Caco-2 (cell line): Measurements from ENCODE around the gene HOXA7. TPM values are rescaled to one million over a fixed set of nuclear protein-coding genes. Genes with fewer than 3 reads are reported as not detected.
A peak's percentile ranks its signal among the peaks of the same experiment; 100 is the strongest.

ENCODE experiments used
- BruUV-seq: library from RNA; stranded (reverse); fragments of 400-500 nt; replicated peaks from 2 replicates; lab custom pipeline; 2021; lab: Mats Ljungman, UMichigan
- CTCF ChIA-PET: fragments of 300-600 bp; sonication (Branson Sonifier 250); formaldehyde crosslinking; loops from one replicate; lab custom pipeline; 2022; ENCODE audit warnings: antibody characterized with exemption; lab: Charles Lee
- POLR2A ChIA-PET: fragments of 300-600 bp; sonication (Branson Sonifier 250); formaldehyde crosslinking; loops from one replicate; lab custom pipeline; 2022; ENCODE audit warnings: antibody characterized with exemption; lab: Charles Lee
- DNase-seq, 2 experiments: peaks; one replicate each; pipeline versions ENCODE4 v3.0.0 to v3.0.0-alpha.2; 2020 to 2022
- H3K27me3 ChIP-seq: replicated peaks from 2 replicates; pipeline ENCODE4 v1.6.0; 2011; ENCODE audit warnings: low read length; ENCODE audit not compliant: control insufficient read depth, insufficient read depth
- H3K36me3 ChIP-seq: 2 replicates; pipeline ENCODE4 v1.5.1; 2011; ENCODE audit warnings: low read length; ENCODE audit not compliant: control insufficient read depth, insufficient read depth
- H3K4me1 ChIP-seq: fragments of 250-450 bp; sonication (Bioruptor Pico); 2 replicates; pipeline ENCODE4 v1.5.1; 2020; ENCODE audit warnings: mild to moderate bottlenecking
- H3K4me3 ChIP-seq: 2 replicates; pipeline ENCODE4 v1.5.1; 2011; ENCODE audit warnings: low read depth, mild to moderate bottlenecking, control low read depth, low read length
- H3K9me3 ChIP-seq: fragments of 250-450 bp; sonication (Bioruptor Pico); 2 replicates; pipeline ENCODE4 v1.5.1; 2020; ENCODE audit warnings: mild to moderate bottlenecking, moderate library complexity
- H3K27ac Mint-ChIP-seq: one replicate; pipeline ENCODE4 v1.8.0; 2022; ENCODE audit warnings: mixed read lengths; ENCODE audit not compliant: unreplicated experiment
- H3K27me3 Mint-ChIP-seq: one replicate; pipeline ENCODE4 v1.8.0; 2022; ENCODE audit warnings: mixed read lengths; ENCODE audit not compliant: insufficient read depth, unreplicated experiment
- H3K36me3 Mint-ChIP-seq: one replicate; pipeline ENCODE4 v1.8.0; 2022; ENCODE audit warnings: mild to moderate bottlenecking, mixed read lengths; ENCODE audit not compliant: insufficient read depth, unreplicated experiment
- H3K4me1 Mint-ChIP-seq: one replicate; pipeline ENCODE4 v1.8.0; 2022; ENCODE audit warnings: low read depth, mixed read lengths; ENCODE audit not compliant: unreplicated experiment
- H3K4me3 Mint-ChIP-seq: one replicate; pipeline ENCODE4 v1.8.0; 2022; ENCODE audit warnings: mild to moderate bottlenecking, moderate library complexity, mixed read lengths; ENCODE audit not compliant: unreplicated experiment
- H3K9me3 Mint-ChIP-seq: one replicate; pipeline ENCODE4 v1.8.0; 2022; ENCODE audit warnings: mixed read lengths; ENCODE audit not compliant: unreplicated experiment
- intact Hi-C: fragments of 100-400 bp; cut with micrococcal nuclease; formaldehyde crosslinking; loops from one replicate; pipeline ENCODE4 v1.10.0; 2022; ENCODE audit not compliant: unreplicated experiment
- total RNA-seq: library from RNA; stranded (reverse); gene quantifications from 2 replicates; pipeline ENCODE4 v1.2.3, GENCODE V29; 2022
- TF ChIP-seq, protein P1 (sequence below), 2 experiments: fragments of 200-600 bp in 1 of 2; IDR thresholded peaks; 1 replicate in 1 of 2; 2 replicates in 1 of 2; pipeline versions ENCODE4 v1.5.1 to v1.8.0; 2011 to 2022; ENCODE audit warnings: antibody characterized with exemption in 1 of 2, control low read depth in 1 of 2, inconsistent platforms in 1 of 2, low read depth in 1 of 2, low read length in 1 of 2, mild to moderate bottlenecking in 1 of 2, moderate library complexity in 1 of 2; ENCODE audit not compliant: insufficient read depth in 1 of 2, severe bottlenecking in 1 of 2, unreplicated experiment in 1 of 2

HOXA7 gene
- total RNA-seq, 1 experiment from 2014 or later, result 19.9 TPM

DNA sequence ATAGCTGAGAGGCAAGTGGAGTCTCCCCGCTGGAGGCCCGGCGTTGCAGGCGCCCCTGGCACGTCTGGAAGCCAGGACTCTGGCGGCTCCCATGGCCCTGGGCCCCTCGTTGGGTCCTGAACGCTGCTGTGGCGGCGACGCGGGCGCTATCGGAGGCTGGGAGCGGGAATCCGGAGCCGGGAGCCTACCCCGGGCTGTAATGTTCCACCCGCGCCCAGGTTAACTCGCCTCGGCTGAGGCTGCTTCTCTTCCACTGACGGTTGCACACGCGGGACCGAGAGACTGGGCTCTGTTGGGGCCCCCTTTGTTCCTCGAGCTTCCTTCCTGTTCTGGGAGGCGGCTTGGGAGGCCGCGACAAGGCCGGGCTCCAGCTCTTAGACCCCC is 11.7 kb downstream of the HOXA7 start:
- H3K36me3 Mint-ChIP-seq, result peaks cover 11% of the 10 kb centered on the region
- Histone ChIP-seq H3K9me3 (no peaks in the 10 kb centered on the region), H3K36me3 (no peaks in the 10 kb centered on the region; the same call in 1 of the 2 replicates), H3K27me3 (no peaks in the 10 kb centered on the region), H3K4me1 (peaks cover 24% of the 10 kb centered on the region), H3K4me3 (no peak overlapping the region)
- H3K27me3 Mint-ChIP-seq, result no peaks in the 10 kb centered on the region
- H3K27ac Mint-ChIP-seq, result no peak overlapping the region
- intact Hi-C loops, result no loop called here
- TF ChIP-seq, protein P1, sequence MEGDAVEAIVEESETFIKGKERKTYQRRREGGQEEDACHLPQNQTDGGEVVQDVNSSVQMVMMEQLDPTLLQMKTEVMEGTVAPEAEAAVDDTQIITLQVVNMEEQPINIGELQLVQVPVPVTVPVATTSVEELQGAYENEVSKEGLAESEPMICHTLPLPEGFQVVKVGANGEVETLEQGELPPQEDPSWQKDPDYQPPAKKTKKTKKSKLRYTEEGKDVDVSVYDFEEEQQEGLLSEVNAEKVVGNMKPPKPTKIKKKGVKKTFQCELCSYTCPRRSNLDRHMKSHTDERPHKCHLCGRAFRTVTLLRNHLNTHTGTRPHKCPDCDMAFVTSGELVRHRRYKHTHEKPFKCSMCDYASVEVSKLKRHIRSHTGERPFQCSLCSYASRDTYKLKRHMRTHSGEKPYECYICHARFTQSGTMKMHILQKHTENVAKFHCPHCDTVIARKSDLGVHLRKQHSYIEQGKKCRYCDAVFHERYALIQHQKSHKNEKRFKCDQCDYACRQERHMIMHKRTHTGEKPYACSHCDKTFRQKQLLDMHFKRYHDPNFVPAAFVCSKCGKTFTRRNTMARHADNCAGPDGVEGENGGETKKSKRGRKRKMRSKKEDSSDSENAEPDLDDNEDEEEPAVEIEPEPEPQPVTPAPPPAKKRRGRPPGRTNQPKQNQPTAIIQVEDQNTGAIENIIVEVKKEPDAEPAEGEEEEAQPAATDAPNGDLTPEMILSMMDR (IDR thresholded peaks at IDR 0.05; ENCODE audit: insufficient read depth in 1 of 2, low read depth in 1 of 2, low read length in 1 of 2, severe bottlenecking in 1 of 2, unreplicated experiment in 1 of 2), result no peak
- ChIA-PET POLR2A (no interaction called here), CTCF (no interaction called here)
- H3K9me3 Mint-ChIP-seq, result no peaks in the 10 kb centered on the region
- H3K4me1 Mint-ChIP-seq, result no peaks in the 10 kb centered on the region
- no TSS peak for BruUV-seq
- H3K4me3 Mint-ChIP-seq, result no peak overlapping the region
- peak in 1 of 2 experiments; percentile 26 for DNase-seq

GRCh38 chr7:27143950-27144780 is 12.3 kb downstream of the HOXA7 start:
- Mint-ChIP-seq H3K9me3 (no peaks in the 10 kb centered on the region), H3K27ac (no peak overlapping the region), H3K27me3 (no peaks in the 10 kb centered on the region), H3K36me3 (peaks cover 11% of the 10 kb centered on the region), H3K4me1 (no peaks in the 10 kb centered on the region), H3K4me3 (peak overlapping the region; percentile 78)
- Histone ChIP-seq H3K27me3 (no peaks in the 10 kb centered on the region), H3K36me3 (no peaks in the 10 kb centered on the region; the same call in 1 of the 2 replicates), H3K4me3 (no peak overlapping the region; the same call in 1 of the 2 replicates), H3K4me1 (peaks cover 18% of the 10 kb centered on the region), H3K9me3 (no peaks in the 10 kb centered on the region)
- TF ChIP-seq, protein P1 (IDR thresholded peaks at IDR 0.05; ENCODE audit: insufficient read depth in 1 of 2, low read depth in 1 of 2, low read length in 1 of 2, severe bottlenecking in 1 of 2, unreplicated experiment in 1 of 2), result no peak
- intact Hi-C loops, result no loop called here
- POLR2A ChIA-PET, result interaction anchor here (0.6 to 1.1 kb wide), 2 partner anchors 22 to 282 kb away, joined by 3 to 5 read pairs; no protein-coding TSS in a partner anchor
- CTCF ChIA-PET, result interaction anchor here (0.6 to 1.5 kb wide), 6 partner anchors 29 to 775 kb away, joined by 3 to 4 read pairs (median 3); partner anchors contain the start of gene SKAP2
- DNase-seq, result no peak
- BruUV-seq, result no TSS peak

- no TSS peak for BruUV-seq
- intact Hi-C loops, result no loop called here
- no peaks in the 10 kb centered on the region for H3K9me3 ChIP-seq
- POLR2A ChIA-PET, result interaction anchor here (0.6 to 1.1 kb wide), 2 partner anchors 21 to 281 kb away, joined by 3 to 5 read pairs; no protein-coding TSS in a partner anchor
- H3K4me3 ChIP-seq, result peak within 1 kb of the TSS; percentile 57
- peak within 1 kb of the TSS; percentile 78 for H3K4me3 Mint-ChIP-seq
- no peaks in the 10 kb centered on the region for H3K27me3 ChIP-seq
- CTCF ChIA-PET, result interaction anchor here (0.6 to 1.5 kb wide), 7 partner anchors 28 to 774 kb away, joined by 3 to 4 read pairs (median 3); partner anchors contain the start of gene SKAP2
- TF ChIP-seq, protein P1 (IDR thresholded peaks at IDR 0.05; ENCODE audit: insufficient read depth in 1 of 2, low read depth in 1 of 2, low read length in 1 of 2, severe bottlenecking in 1 of 2, unreplicated experiment in 1 of 2), result peak; percentile 60 to 68
- no peaks in the 10 kb centered on the region for H3K9me3 Mint-ChIP-seq
- H3K36me3 ChIP-seq, result no peaks in the 10 kb centered on the region; the same call in 1 of the 2 replicates
- peak; percentile 79 to 81 for DNase-seq
- H3K27ac Mint-ChIP-seq, result peak within 1 kb of the TSS; percentile 13
- H3K27me3 Mint-ChIP-seq, result no peaks in the 10 kb centered on the region
- peaks cover 9% of the 10 kb centered on the region for H3K4me1 ChIP-seq
- H3K36me3 Mint-ChIP-seq, result peaks cover 11% of the 10 kb centered on the region
- H3K4me1 Mint-ChIP-seq, result no peaks in the 10 kb centered on the region
Measured at GRCh38 chr7:27143023-27143949, 13.2 kb downstream of the HOXA7 start, which contains the start of gene HOXA5. Gene HOXA5 (minus strand): TSS chr7:27143681. CDS start chr7:27143607, 74 bp downstream.
